Measurements from ENCODE around the gene CHRNA7. TPM values are rescaled to one million over a fixed set of nuclear protein-coding genes. Genes with fewer than 3 reads are reported as not detected.

The CHRNA7 gene
- polyA plus RNA-seq, 2 of the 4 experiments (the other 2 are of a cell fraction): 1.3 to 1.4 TPM

DNA sequence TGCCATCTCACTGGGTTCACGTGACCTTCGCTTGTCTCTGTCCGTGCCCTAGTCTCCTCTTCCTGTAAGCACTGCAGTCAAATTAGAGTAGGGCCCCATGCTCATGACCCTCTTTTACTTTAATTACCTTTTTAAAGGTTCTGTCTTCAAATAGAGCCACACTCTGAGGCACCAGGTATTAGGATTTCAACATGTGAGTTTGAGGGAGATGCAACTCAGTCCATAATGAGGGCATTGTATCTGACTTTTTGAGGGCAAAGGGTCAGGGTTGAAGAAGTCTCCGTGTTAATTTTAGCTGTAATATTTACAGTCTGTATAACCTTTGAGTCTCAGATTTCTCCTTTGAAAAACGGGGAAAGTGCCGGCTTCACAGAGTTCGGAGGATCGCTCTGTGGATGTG lies 82.9 kb downstream of the CHRNA7 start:
- Histone ChIP-seq H3K9me3 (no peaks in the 10 kb centered on the region), H3K4me2 (no peak overlapping the region), H3K27ac (no peak overlapping the region), H3K4me1 (no peaks in the 10 kb centered on the region), H3K4me3 (no peak overlapping the region)
- TF ChIP-seq HOXB13 (CRISPR knock-in tag; IDR thresholded peaks at IDR 0.05; ENCODE audit: low read depth) (no peak), CBX2 (IDR thresholded peaks at IDR 0.05; ENCODE audit: borderline replicate concordance, low read depth) (no peak), FOSL2 (IDR thresholded peaks at IDR 0.05) (no peak), FOSL2 (CRISPR knock-in tag; IDR thresholded peaks at IDR 0.05) (no peak), KDM5A (IDR thresholded peaks at IDR 0.05) (no peak), MAFK (IDR thresholded peaks at IDR 0.05; ENCODE audit: partially characterized antibody) (no peak), CHD4 (IDR thresholded peaks at IDR 0.05; ENCODE audit: borderline replicate concordance) (no peak)
- ChIA-PET POLR2A (no interaction called here), CTCF (interaction anchor here (1.9 kb wide), 1 partner anchor 135 kb away, joined by 6 read pairs; no protein-coding TSS in a partner anchor)
- no peak for ATAC-seq
- FAIRE-seq: no peak
- no peak for DNase-seq (ENCODE audit: low read depth in 1 of 2, low spot score in 1 of 2)
- 39% methylated on average over 8 of the region's 8 CpGs for WGBS (ENCODE audit: missing lambda C conversion rate)

DNA sequence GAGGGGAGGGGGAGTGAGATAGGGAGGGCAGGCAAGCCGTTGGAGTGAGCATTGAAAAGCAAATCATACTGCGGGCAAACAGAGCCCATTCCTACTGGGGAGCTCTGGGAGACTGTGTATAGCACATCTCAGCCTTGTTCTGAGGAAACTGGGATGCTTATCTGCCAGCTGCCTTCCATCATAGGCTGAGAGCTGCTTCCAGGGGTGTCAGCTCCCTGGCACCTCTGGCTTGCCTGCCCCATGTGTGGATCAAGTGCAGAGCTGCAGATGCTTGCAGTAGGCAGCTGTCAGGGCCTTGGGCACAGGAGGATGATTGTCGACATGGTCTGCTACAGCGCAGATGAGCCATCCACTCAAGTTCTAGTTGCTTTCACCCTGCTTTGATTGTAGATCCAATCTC lies 86.8 kb downstream of the CHRNA7 start:
- no peaks in the 10 kb centered on the region for H3K4me1 ChIP-seq
- H3K4me2 ChIP-seq: no peak overlapping the region
- ChIA-PET POLR2A (no interaction called here), CTCF (interaction anchor here (1.4 kb wide), 1 partner anchor 45 kb away, joined by 3 read pairs; no protein-coding TSS in a partner anchor)
- no peaks in the 10 kb centered on the region for H3K9me3 ChIP-seq
- H3K4me3 ChIP-seq: no peak overlapping the region
- ATAC-seq (no peak), DNase-seq (ENCODE audit: low read depth in 1 of 2, low spot score in 1 of 2) (no peak), FAIRE-seq (no peak)
- WGBS (ENCODE audit: missing lambda C conversion rate): 43% methylated on average over 4 of the region's 4 CpGs
- TF ChIP-seq EHF (CRISPR knock-in tag; IDR thresholded peaks at IDR 0.05): no peak
- H3K27ac ChIP-seq: no peak overlapping the region

DNA sequence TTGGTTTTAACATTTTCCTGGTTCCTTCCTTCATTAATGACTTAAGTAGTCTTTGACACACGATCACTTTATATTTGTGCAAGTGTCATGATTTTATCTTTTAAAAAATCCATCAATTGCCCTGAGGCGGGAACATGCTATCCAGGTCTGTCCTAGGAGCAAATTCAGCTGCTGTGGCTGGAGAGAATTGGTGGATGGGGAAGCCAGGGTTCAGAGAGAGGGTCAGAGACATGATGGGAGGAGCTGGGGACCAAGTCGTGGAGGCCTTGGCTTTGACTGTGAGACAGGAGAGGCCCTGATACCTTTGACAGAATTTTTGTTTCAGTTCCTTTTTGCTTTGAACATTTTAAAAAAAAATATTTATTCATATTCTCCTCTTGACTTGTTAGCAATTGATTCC lies 89.0 kb downstream of the CHRNA7 start:
- TF ChIP-seq, protein P1, sequence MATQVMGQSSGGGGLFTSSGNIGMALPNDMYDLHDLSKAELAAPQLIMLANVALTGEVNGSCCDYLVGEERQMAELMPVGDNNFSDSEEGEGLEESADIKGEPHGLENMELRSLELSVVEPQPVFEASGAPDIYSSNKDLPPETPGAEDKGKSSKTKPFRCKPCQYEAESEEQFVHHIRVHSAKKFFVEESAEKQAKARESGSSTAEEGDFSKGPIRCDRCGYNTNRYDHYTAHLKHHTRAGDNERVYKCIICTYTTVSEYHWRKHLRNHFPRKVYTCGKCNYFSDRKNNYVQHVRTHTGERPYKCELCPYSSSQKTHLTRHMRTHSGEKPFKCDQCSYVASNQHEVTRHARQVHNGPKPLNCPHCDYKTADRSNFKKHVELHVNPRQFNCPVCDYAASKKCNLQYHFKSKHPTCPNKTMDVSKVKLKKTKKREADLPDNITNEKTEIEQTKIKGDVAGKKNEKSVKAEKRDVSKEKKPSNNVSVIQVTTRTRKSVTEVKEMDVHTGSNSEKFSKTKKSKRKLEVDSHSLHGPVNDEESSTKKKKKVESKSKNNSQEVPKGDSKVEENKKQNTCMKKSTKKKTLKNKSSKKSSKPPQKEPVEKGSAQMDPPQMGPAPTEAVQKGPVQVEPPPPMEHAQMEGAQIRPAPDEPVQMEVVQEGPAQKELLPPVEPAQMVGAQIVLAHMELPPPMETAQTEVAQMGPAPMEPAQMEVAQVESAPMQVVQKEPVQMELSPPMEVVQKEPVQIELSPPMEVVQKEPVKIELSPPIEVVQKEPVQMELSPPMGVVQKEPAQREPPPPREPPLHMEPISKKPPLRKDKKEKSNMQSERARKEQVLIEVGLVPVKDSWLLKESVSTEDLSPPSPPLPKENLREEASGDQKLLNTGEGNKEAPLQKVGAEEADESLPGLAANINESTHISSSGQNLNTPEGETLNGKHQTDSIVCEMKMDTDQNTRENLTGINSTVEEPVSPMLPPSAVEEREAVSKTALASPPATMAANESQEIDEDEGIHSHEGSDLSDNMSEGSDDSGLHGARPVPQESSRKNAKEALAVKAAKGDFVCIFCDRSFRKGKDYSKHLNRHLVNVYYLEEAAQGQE (IDR thresholded peaks at IDR 0.05): no peak
- TF ChIP-seq MYC (IDR thresholded peaks at IDR 0.05; ENCODE audit: borderline replicate concordance, low read length) (no peak), SREBF2 (IDR thresholded peaks at IDR 0.05) (no peak), FOSB (CRISPR knock-in tag; IDR thresholded peaks at IDR 0.05) (no peak), KDM1A (IDR thresholded peaks at IDR 0.05; ENCODE audit: low read depth) (no peak)
- TF ChIP-seq, protein P2, sequence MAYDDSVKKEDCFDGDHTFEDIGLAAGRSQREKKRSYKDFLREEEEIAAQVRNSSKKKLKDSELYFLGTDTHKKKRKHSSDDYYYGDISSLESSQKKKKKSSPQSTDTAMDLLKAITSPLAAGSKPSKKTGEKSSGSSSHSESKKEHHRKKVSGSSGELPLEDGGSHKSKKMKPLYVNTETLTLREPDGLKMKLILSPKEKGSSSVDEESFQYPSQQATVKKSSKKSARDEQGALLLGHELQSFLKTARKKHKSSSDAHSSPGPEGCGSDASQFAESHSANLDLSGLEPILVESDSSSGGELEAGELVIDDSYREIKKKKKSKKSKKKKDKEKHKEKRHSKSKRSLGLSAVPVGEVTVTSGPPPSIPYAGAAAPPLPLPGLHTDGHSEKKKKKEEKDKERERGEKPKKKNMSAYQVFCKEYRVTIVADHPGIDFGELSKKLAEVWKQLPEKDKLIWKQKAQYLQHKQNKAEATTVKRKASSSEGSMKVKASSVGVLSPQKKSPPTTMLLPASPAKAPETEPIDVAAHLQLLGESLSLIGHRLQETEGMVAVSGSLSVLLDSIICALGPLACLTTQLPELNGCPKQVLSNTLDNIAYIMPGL (CRISPR knock-in tag; IDR thresholded peaks at IDR 0.05; ENCODE audit: borderline replicate concordance): no peak
- TF ChIP-seq, protein P3, sequence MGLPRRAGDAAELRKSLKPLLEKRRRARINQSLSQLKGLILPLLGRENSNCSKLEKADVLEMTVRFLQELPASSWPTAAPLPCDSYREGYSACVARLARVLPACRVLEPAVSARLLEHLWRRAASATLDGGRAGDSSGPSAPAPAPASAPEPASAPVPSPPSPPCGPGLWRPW (IDR thresholded peaks at IDR 0.05): no peak
- no peak for FAIRE-seq
- Histone ChIP-seq H3K27ac (no peak overlapping the region), H3K4me2 (no peak overlapping the region), H3K4me3 (no peak overlapping the region), H3K4me1 (no peaks in the 10 kb centered on the region), H3K9me3 (no peaks in the 10 kb centered on the region)
- DNase-seq (ENCODE audit: low read depth in 1 of 2, low spot score in 1 of 2): no peak
- 21% methylated on average over 3 of the region's 3 CpGs for WGBS (ENCODE audit: missing lambda C conversion rate)
- ChIA-PET POLR2A (no interaction called here), CTCF (no interaction called here)
- no peak for ATAC-seq
